OCI-M2 (cell line): ENCODE data around the gene EPS8.

Experiments used
- DNase-seq: peaks from one replicate; lab custom pipeline; 2025; ENCODE audit not compliant: unreplicated experiment; lab: John Stamatoyannopoulos, UW

The EPS8 gene

GRCh38 chr12:15720295-15720694 lies 68.9 kb downstream of the EPS8 start:
- DNase-seq, result no peak

GRCh38 chr12:15719230-15719629 lies 70.0 kb downstream of the EPS8 start:
- no peak for DNase-seq

DNA sequence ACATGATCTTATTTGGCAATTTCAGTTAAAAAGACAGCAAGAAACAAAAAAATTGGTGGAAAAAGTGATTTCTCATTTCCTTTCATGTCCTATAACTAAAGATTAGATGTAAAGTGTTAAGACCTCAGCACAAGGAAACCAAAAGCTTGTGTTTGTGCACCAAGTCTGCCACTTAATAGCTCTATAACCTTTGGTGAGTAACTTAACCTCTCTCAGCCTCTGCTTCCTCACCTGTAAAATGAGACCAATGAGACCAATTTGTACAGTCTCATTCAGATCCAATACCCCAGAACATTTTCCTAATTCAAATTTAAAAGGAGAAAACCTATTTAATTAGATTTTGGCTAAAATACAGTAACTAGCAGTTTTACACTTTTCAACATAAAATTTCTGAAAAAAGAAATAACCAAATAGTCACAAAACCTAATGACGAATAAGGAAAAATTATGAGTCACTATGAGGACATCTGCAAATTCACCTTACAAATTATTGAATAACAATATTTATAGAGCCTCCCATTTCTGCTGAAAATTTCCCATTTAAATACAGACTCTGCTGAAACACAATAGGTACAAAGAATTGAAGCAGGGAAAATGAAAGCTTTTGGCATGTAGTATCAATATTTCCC lies 71.1 kb downstream of the EPS8 start:
- no peak for DNase-seq

DNA sequence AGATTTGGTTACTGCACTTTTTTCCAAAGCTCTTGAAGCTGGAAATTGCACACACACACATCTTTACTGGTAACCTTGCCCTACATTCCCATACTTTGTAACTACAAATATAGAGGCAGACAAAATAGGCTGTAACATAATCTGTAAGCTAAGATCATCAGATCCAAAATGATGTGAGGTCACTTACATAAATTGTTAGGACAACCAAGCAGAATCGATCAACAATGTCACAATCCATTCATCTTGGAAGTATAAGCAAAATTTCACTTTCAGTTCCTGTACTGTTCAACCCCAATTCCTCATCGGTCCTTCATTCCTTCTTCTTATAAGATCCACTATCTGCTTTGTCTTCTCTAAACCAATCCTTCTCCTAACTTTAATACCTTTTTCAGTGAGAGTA lies 72.6 kb downstream of the EPS8 start:
- DNase-seq, result no peak

DNA sequence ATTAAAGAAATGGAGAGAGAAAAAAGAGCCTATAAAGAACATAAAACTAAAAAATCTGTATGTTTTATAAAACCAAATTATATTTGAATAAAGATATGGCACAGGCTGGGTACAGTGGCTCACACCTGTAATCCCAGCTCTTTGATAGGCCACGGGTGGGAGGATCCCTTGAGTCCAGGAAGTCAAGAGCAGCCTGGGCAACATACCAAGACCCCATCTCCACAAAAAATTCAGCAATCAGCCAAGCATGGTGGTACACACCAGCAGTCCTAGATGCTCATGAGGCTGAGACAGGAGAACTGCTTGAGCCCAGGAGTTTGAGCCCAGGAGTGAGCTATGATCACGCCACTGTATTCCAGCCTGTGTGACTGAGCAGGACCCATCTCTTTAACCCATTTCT lies 74.9 kb downstream of the EPS8 start:
- DNase-seq, result no peak

DNA sequence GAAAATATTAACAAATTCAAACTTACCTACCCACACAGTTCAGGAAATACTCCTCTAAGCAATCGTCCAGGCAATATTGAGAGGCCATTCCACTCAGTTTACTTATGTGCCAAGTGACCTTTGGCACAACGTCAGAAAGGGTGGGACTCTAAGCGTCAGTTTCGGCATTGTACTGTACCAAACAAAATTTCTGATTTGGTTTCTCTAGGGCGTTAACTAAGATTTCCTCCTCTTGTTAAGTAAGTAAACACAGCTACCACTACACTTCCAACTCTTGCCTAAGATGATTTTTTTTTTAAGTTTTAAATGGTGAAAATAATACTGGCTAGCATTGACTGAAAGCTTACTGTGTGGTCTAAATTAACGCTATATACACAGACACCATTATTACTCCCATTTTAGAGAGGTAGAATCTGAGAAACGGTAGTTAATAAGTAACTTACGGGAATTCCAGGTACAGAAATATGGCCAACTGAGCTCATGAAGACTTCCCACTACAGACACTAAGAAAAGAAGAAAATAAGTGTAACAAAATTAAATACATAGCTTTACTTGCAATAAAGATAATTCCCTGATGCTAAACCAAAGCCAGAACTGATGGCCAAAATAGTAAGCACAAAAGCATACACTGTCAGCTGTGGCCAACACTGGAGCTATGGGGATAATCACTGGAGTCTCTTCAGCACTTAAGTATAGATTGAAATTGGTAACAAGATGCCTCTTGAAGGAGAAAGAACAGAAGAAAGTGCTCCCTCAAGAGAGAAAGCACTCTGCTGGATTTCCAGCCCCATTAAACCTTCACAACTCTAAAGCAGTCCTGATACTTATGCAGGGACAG lies 76.1 kb downstream of the EPS8 start:
- DNase-seq, result no peak

GRCh38 chr12:15712160-15712559 lies 77.0 kb downstream of the EPS8 start:
- DNase-seq, result no peak

GRCh38 chr12:15710860-15711510 lies 78.2 kb downstream of the EPS8 start:
- DNase-seq, result no peak

DNA sequence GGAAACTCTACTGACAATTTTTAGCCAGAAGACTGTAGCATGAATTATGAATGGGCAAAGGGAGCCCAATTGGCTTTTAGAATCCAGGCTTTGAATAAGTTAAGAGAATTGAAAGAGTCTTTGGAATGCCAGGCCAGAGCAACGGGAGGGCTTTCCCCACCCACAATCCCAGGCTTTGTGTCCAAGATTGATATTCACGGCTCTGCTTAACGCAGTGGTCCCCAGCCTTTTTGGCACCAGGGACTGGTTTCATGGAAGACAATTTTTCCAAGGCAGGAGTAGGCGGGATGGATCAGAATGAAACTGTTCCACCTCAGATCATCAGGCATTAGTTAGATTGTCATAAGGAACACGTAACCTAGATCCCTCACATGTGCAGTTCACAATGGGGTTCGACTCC lies 79.6 kb downstream of the EPS8 start:
- DNase-seq, result no peak

GRCh38 chr12:15708396-15709076 lies 80.7 kb downstream of the EPS8 start:
- DNase-seq, result no peak

DNA sequence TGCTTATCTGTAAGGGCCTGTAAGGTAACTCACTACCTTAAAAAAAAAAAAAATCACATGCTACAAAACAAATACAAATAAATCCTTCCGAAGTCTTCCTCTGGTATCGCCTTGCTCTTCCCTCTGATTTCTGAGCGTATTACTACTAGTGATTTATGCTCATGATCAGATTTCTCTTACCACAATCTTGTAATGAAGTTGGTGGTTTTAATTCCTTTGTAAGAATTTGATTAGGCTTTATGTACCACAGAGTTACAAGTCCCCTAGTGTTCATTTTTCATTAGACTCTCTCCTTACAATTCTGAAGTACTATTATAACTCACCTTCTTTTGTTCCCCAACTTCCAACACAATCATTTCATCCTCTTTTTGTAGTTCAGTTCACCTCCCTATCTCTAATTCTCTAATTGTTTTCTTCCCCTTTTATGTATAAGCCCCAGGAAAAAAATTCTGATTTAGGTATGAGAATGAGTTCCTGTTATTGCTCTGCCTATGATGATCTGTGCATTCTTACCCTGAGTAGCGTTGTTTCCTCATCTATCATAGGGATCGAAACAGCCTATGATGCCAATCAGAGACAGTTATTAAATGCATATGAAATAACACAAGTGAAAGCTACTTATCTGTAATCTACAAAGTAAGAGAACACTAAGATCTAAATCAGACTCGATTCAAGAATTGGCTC lies 81.5 kb downstream of the EPS8 start:
- no peak for DNase-seq

DNA sequence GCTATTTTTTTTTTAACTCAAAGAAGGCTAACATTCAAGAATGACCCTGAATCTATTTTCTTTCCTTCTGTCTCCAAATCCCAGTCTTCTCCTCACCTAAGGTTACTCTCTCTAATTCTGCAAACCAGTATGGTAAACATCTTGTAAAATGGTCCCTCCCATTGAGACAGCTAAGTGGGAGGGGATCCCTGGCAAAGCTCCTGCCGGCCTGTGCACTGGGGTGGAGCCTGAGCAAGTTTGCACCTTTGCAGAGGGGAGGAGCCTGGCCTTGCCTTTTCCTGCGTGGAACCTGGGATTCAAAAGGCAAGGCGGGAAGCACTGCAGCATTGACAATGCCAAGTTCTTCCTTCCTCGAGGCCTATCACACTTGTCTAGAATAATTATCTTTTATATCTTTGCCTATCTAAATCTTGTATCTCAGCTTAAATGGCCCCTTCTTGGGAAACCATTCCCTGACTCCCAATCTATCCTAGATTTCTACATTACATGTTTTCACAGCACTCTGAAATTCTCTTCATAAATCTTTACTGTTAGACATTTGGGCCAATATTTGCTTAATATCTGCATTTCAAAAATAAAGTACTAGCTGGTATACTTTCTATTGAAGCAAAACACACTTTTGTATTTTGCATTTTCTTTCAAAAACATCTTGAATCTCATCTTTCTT lies 83.0 kb downstream of the EPS8 start:
- no peak for DNase-seq

GRCh38 chr12:15705606-15706005 lies 83.6 kb downstream of the EPS8 start:
- DNase-seq, result no peak

DNA sequence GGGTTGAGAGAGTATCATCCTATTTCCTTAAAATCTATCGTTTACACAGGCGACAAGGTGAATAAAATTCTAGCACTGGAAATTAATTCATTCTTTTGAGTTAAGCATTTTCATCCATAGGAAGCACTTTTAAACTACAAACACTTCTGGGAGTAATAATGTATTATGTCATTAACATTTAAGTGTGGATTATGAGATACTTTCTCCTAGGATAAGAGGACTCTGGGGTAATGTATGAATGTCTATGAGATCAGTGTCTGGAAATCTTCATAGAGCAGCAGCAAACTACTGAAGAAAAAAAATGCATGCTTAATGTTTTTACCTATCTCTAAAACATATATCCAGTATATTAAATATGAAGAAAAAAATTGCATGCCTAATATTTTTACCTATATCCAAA lies 86.9 kb downstream of the EPS8 start:
- DNase-seq, result no peak

GRCh38 chr12:15701631-15702156 lies 87.5 kb downstream of the EPS8 start:
- no peak for DNase-seq

GRCh38 chr12:15701206-15701605 lies 88.0 kb downstream of the EPS8 start:
- no peak for DNase-seq

- DNase-seq, result no peak
Observed at GRCh38 chr12:15700595-15700994, 88.6 kb downstream of the EPS8 start.

GRCh38 chr12:15699886-15700285 lies 89.3 kb downstream of the EPS8 start:
- no peak for DNase-seq

GRCh38 chr12:15698377-15698871 lies 90.8 kb downstream of the EPS8 start:
- no peak for DNase-seq

GRCh38 chr12:15697201-15697600 lies 92.0 kb downstream of the EPS8 start:
- DNase-seq, result no peak
